Liver (tissue), 3 donors: ENCODE results near the gene AKAP13.
"Not testable (repeated sequence)": the region's sequence is repeated elsewhere in the genome, so short reads cannot be mapped to it uniquely, and the experiment has no call there.

Experiments used
- RAD21 ChIP-seq, 2 donors: IDR thresholded peaks; 2 replicates each; pipeline ENCODE4 v1.6.1; 2016; ENCODE audit warnings: antibody characterized with exemption in 2 of 2, mild to moderate bottlenecking in 2 of 2
- SP1 ChIP-seq: IDR thresholded peaks from 2 replicates; pipeline ENCODE4 v1.6.1; 2018; ENCODE audit warnings: antibody characterized with exemption, mild to moderate bottlenecking
- TAF1 ChIP-seq: conservative IDR thresholded peaks from 2 replicates; pipeline ENCODE4 v1.6.1; 2016; ENCODE audit warnings: antibody characterized with exemption, mild to moderate bottlenecking
- TF ChIP-seq, protein P1 (sequence below): fragments of 150-350 bp; IDR thresholded peaks from 2 replicates; pipeline ENCODE4 v1.5.1; 2017; ENCODE audit warnings: improper control_type of control experiment, low read depth, low read length; ENCODE audit not compliant: missing input control
- TF ChIP-seq, protein P2 (sequence below): IDR thresholded peaks from 2 replicates; pipeline ENCODE4 v1.6.1; 2016; ENCODE audit warnings: antibody characterized with exemption, mild to moderate bottlenecking
- donor health status: healthy.
- donor health status: healthy.

DNA sequence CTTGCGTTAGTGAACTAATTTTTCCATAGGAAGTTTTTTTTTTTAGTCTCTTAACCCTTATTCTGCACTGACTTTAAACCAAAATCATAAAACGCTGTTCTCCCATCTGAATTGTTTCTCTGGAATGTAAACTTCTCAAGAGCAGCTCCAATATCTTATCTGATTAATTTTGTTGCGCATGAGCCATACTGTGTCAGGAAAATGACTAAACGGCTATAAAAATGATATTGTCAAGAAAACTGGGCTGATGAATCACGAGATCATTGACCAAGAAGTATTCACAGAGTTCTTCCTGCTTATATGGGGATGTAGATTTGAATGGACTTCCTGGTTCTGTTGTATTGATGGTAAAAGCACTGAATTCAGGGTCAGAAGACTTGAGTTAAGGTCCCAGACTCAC is 37.0 kb upstream of the AKAP13 start:
- TF ChIP-seq, protein P1, sequence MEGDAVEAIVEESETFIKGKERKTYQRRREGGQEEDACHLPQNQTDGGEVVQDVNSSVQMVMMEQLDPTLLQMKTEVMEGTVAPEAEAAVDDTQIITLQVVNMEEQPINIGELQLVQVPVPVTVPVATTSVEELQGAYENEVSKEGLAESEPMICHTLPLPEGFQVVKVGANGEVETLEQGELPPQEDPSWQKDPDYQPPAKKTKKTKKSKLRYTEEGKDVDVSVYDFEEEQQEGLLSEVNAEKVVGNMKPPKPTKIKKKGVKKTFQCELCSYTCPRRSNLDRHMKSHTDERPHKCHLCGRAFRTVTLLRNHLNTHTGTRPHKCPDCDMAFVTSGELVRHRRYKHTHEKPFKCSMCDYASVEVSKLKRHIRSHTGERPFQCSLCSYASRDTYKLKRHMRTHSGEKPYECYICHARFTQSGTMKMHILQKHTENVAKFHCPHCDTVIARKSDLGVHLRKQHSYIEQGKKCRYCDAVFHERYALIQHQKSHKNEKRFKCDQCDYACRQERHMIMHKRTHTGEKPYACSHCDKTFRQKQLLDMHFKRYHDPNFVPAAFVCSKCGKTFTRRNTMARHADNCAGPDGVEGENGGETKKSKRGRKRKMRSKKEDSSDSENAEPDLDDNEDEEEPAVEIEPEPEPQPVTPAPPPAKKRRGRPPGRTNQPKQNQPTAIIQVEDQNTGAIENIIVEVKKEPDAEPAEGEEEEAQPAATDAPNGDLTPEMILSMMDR, result not testable (repeated sequence)
- TF ChIP-seq, protein P2, sequence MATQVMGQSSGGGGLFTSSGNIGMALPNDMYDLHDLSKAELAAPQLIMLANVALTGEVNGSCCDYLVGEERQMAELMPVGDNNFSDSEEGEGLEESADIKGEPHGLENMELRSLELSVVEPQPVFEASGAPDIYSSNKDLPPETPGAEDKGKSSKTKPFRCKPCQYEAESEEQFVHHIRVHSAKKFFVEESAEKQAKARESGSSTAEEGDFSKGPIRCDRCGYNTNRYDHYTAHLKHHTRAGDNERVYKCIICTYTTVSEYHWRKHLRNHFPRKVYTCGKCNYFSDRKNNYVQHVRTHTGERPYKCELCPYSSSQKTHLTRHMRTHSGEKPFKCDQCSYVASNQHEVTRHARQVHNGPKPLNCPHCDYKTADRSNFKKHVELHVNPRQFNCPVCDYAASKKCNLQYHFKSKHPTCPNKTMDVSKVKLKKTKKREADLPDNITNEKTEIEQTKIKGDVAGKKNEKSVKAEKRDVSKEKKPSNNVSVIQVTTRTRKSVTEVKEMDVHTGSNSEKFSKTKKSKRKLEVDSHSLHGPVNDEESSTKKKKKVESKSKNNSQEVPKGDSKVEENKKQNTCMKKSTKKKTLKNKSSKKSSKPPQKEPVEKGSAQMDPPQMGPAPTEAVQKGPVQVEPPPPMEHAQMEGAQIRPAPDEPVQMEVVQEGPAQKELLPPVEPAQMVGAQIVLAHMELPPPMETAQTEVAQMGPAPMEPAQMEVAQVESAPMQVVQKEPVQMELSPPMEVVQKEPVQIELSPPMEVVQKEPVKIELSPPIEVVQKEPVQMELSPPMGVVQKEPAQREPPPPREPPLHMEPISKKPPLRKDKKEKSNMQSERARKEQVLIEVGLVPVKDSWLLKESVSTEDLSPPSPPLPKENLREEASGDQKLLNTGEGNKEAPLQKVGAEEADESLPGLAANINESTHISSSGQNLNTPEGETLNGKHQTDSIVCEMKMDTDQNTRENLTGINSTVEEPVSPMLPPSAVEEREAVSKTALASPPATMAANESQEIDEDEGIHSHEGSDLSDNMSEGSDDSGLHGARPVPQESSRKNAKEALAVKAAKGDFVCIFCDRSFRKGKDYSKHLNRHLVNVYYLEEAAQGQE, result not testable (repeated sequence)
- TF ChIP-seq RAD21 (IDR thresholded peaks at IDR 0.05); TAF1; SP1: not testable (repeated sequence)
